A549 (cell line): Measurements from ENCODE around the gene DTNA. TPM values are rescaled to one million over a fixed set of nuclear protein-coding genes. Genes with fewer than 3 reads are reported as not detected.

ENCODE experiments used
- ATAC-seq, 2 experiments: fragments of 200-7000 bp in 1 of 2; fragments of >200 bp in 1 of 2; cut with Nextera tagmentation in 1 of 2; cut with Tn5 transposase in 1 of 2; 3 replicates each; pipeline versions ENCODE4 v1.8.0 to v1.9.1; 2018 to 2020; ENCODE audit warnings: mild to moderate bottlenecking in 1 of 2, moderate library complexity in 1 of 2
- CTCF ChIA-PET: fragments of 300-600 bp; sonication (Branson Sonifier 250); formaldehyde crosslinking; extraction: SDS; loops from one replicate; lab custom pipeline; 2021; ENCODE audit warnings: antibody characterized with exemption, inconsistent platforms; lab: Yijun Ruan, JAX
- POLR2A ChIA-PET: fragments of 350-600 bp; formaldehyde crosslinking; extraction: SDS; loops from one replicate; lab custom pipeline; 2021; ENCODE audit warnings: antibody characterized with exemption, inconsistent platforms; lab: Yijun Ruan, JAX
- DNase-seq, 2 experiments: peaks; one replicate each; pipeline versions ENCODE4 v3.0.0 to v3.0.0-alpha.2; 2011 to 2016; ENCODE audit warnings: low read depth in 1 of 2, low spot score in 1 of 2
- FAIRE-seq: peaks from 2 replicates; lab custom pipeline; 2011; peaks lifted over from hg19 to GRCh38; lab: Jason Lieb, UNC
- H3K27ac ChIP-seq, 2 experiments: fragments of >200 bp; sonication (Bioruptor Twin); formaldehyde crosslinking; 3 replicates each; pipeline ENCODE4 v1.5.1; 2016 to 2017
- H3K4me1 ChIP-seq: fragments of >200 bp; sonication (Bioruptor Twin); formaldehyde crosslinking; 3 replicates; pipeline ENCODE4 v1.6.1; 2016
- H3K4me2 ChIP-seq: fragments of >200 bp; sonication (Bioruptor Twin); formaldehyde crosslinking; 3 replicates; pipeline ENCODE4 v1.6.1; 2016
- H3K4me3 ChIP-seq: fragments of >200 bp; sonication (Bioruptor Twin); formaldehyde crosslinking; 3 replicates; pipeline ENCODE4 v1.5.1; 2016
- H3K9me3 ChIP-seq: fragments of >200 bp; sonication (Bioruptor Twin); formaldehyde crosslinking; 3 replicates; pipeline ENCODE4 v1.6.1; 2016
- BCL3 ChIP-seq: fragments of >200 bp; sonication (Bioruptor Twin); formaldehyde crosslinking; IDR thresholded peaks from 3 replicates; pipeline ENCODE4 v1.6.1; 2016
- BHLHE40 ChIP-seq: IDR thresholded peaks from 2 replicates; pipeline ENCODE4 v1.6.1; 2012; ENCODE audit warnings: low read depth, low read length, inconsistent platforms
- CHD2 ChIP-seq: fragments of 150-350 bp; IDR thresholded peaks from 2 replicates; pipeline ENCODE4 v1.6.1; 2014; ENCODE audit warnings: low read length; ENCODE audit not compliant: partially characterized antibody
- E2F6 ChIP-seq: IDR thresholded peaks from 2 replicates; pipeline ENCODE4 v1.6.1; 2012; ENCODE audit warnings: low read depth, borderline replicate concordance
- FOSB ChIP-seq: fragments of 250-450 bp; sonication (Bioruptor Pico); IDR thresholded peaks from 2 replicates; pipeline ENCODE4 v1.5.0; 2020; ENCODE audit warnings: mild to moderate bottlenecking, moderate library complexity
- FOXS1 ChIP-seq: fragments of 250-450 bp; sonication (Bioruptor Pico); IDR thresholded peaks from 2 replicates; pipeline ENCODE4 v1.5.0; 2020; ENCODE audit warnings: mild to moderate bottlenecking, moderate library complexity
- HDAC2 ChIP-seq: fragments of 200-600 bp; sonication (generic); IDR thresholded peaks from 2 replicates; pipeline ENCODE4 v1.6.1; 2016
- HOXB5 ChIP-seq: fragments of 250-450 bp; sonication (Bioruptor Pico); IDR thresholded peaks from 2 replicates; pipeline ENCODE4 v1.5.0; 2020; ENCODE audit warnings: mild to moderate bottlenecking, moderate library complexity
- JUNB ChIP-seq: fragments of >200 bp; sonication (Bioruptor Twin); formaldehyde crosslinking; IDR thresholded peaks from 2 replicates; pipeline ENCODE4 v1.6.1; 2016
- KDM5A ChIP-seq: fragments of 200-600 bp; sonication (generic); IDR thresholded peaks from 2 replicates; pipeline ENCODE4 v1.6.1; 2016; ENCODE audit warnings: antibody characterized with exemption, mild to moderate bottlenecking
- MAX ChIP-seq: IDR thresholded peaks from 2 replicates; pipeline ENCODE4 v1.6.1; 2012
- POLR2A ChIP-seq: IDR thresholded peaks from 2 replicates; pipeline ENCODE4 v1.6.1; 2012; ENCODE audit warnings: mild to moderate bottlenecking, low read length
- POLR2AphosphoS2 ChIP-seq: conservative IDR thresholded peaks from 2 replicates; pipeline ENCODE4 v1.6.1; 2012; ENCODE audit warnings: low read length, improper control_type of control experiment, inconsistent platforms
- RAD21 ChIP-seq, 2 experiments: fragments of >200 bp in 1 of 2; sonication (Bioruptor Twin) in 1 of 2; formaldehyde crosslinking in 1 of 2; IDR thresholded peaks in 1 of 2; conservative IDR thresholded peaks in 1 of 2; 2 replicates in 1 of 2; 3 replicates in 1 of 2; pipeline ENCODE4 v1.6.1; 2012 to 2018; ENCODE audit warnings: inconsistent platforms in 1 of 2
- RFX5 ChIP-seq: fragments of 450-650 bp; IDR thresholded peaks from 2 replicates; pipeline ENCODE4 v1.7.1; 2014; ENCODE audit warnings: antibody characterized with exemption, mild to moderate bottlenecking, moderate library complexity
- TFCP2L1 ChIP-seq: fragments of 250-450 bp; sonication (Bioruptor Pico); IDR thresholded peaks from 2 replicates; pipeline ENCODE4 v1.5.0; 2021; ENCODE audit warnings: mild to moderate bottlenecking
- ZC3H11A ChIP-seq: fragments of 450-650 bp; IDR thresholded peaks from 2 replicates; pipeline ENCODE4 v1.6.1; 2014; ENCODE audit warnings: antibody characterized with exemption, mild to moderate bottlenecking
- ZNF302 ChIP-seq: fragments of 250-450 bp; sonication (Bioruptor Pico); IDR thresholded peaks from 2 replicates; pipeline ENCODE4 v1.9.0; 2021; ENCODE audit warnings: inconsistent platforms, mild to moderate bottlenecking, moderate library complexity
- ZSCAN20 ChIP-seq: fragments of 250-450 bp; sonication (Bioruptor Pico); IDR thresholded peaks from 2 replicates; pipeline ENCODE4 v1.8.0; 2022; ENCODE audit warnings: mild to moderate bottlenecking, moderate library complexity
- polyA plus RNA-seq, 4 experiments: library from polyadenylated mRNA; depleted of rRNA in 3 of 4; stranded (reverse); fragments of >200 nt; fragmentation: RNase III in 1 of 4; extraction: RNeasy Plus Mini Kit Qiagen cat#74134 plus additional on column Dnase treatment in 1 of 4; gene quantifications; 2 replicates in 3 of 4; 3 replicates in 1 of 4; pipeline ENCODE4 v1.2.3, GENCODE V29; 2011 to 2017
- TF ChIP-seq, protein P1 (sequence below): fragments of 200-600 bp; sonication (generic); IDR thresholded peaks from 2 replicates; pipeline ENCODE4 v1.6.1; 2016; ENCODE audit warnings: antibody characterized with exemption, mild to moderate bottlenecking, moderate library complexity

DTNA gene
- polyA plus RNA-seq, 2 of the 4 experiments (the other 2 are of a cell fraction), result 0.12 TPM; not detected in 1

GRCh38 chr18:34840256-34840826, 130.2 kb downstream of the DTNA start (continued):
- TF ChIP-seq, protein P1, sequence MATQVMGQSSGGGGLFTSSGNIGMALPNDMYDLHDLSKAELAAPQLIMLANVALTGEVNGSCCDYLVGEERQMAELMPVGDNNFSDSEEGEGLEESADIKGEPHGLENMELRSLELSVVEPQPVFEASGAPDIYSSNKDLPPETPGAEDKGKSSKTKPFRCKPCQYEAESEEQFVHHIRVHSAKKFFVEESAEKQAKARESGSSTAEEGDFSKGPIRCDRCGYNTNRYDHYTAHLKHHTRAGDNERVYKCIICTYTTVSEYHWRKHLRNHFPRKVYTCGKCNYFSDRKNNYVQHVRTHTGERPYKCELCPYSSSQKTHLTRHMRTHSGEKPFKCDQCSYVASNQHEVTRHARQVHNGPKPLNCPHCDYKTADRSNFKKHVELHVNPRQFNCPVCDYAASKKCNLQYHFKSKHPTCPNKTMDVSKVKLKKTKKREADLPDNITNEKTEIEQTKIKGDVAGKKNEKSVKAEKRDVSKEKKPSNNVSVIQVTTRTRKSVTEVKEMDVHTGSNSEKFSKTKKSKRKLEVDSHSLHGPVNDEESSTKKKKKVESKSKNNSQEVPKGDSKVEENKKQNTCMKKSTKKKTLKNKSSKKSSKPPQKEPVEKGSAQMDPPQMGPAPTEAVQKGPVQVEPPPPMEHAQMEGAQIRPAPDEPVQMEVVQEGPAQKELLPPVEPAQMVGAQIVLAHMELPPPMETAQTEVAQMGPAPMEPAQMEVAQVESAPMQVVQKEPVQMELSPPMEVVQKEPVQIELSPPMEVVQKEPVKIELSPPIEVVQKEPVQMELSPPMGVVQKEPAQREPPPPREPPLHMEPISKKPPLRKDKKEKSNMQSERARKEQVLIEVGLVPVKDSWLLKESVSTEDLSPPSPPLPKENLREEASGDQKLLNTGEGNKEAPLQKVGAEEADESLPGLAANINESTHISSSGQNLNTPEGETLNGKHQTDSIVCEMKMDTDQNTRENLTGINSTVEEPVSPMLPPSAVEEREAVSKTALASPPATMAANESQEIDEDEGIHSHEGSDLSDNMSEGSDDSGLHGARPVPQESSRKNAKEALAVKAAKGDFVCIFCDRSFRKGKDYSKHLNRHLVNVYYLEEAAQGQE, result no peak
- TF ChIP-seq FOSB (no peak), MAX (no peak), TFCP2L1 (CRISPR knock-in tag) (no peak), CHD2 (no peak), FOXS1 (CRISPR knock-in tag) (no peak)

DNA sequence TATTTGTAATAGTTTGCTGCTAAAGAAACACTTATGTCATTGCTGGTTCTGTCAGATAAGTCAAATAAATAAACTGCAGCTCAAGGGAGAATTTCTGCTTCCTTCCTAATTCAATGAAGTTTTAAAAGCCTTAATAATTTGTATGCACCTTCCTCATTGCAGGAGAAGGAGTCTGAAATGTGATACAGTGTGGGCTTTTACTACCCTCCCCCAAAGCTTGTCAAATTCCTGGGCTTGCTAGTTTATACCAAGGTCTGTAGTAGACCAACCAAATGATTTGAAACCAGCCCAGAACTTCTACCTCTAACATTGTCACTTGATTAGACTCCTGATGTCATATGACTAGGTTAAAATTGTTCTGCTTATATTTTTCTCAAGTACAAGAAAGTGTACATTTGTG, 131.8 kb downstream of the DTNA start:
- Histone ChIP-seq H3K4me2 (no peak overlapping the region), H3K9me3 (no peaks in the 10 kb centered on the region), H3K27ac (no peak overlapping the region), H3K4me3 (no peak overlapping the region), H3K4me1 (no peaks in the 10 kb centered on the region)
- TF ChIP-seq RAD21 (conservative IDR thresholded peaks at IDR 0.05 in 1 of 2, IDR thresholded peaks at IDR 0.05 in 1 of 2) (no peak), KDM5A (no peak), ZSCAN20 (no peak), RFX5 (no peak), BCL3 (no peak), MAX (no peak), POLR2AphosphoS2 (no peak), E2F6 (no peak), ZC3H11A (no peak), HDAC2 (no peak), JUNB (no peak), BHLHE40 (no peak), TFCP2L1 (CRISPR knock-in tag) (no peak), ZNF302 (CRISPR knock-in tag) (no peak), HOXB5 (CRISPR knock-in tag) (no peak), POLR2A (no peak)
- TF ChIP-seq, protein P1, result no peak
- FAIRE-seq, result no peak
- no peak for DNase-seq
- ATAC-seq, result no peak
- CTCF ChIA-PET, result no interaction called here
- POLR2A ChIA-PET, result no interaction called here
